ENCODE measurements around the gene SLC2A4.

The SLC2A4 gene

GRCh38 chr17:7290166-7290565, 8.6 kb downstream of the SLC2A4 start:
- H3F3A ChIP-seq (ENCODE audit: insufficient read depth), result no peaks in the 10 kb centered on the region
- H3K36me3 ChIP-seq (ENCODE audit: low read length), result no peaks in the 10 kb centered on the region
- no peak overlapping the region for H2AFZ ChIP-seq (ENCODE audit: low read depth, low read length, severe bottlenecking)
- TF ChIP-seq EZH2phosphoT487 (conservative IDR thresholded peaks at IDR 0.05; ENCODE audit: low read length) (no peak), CTCF (IDR thresholded peaks at IDR 0.05; ENCODE audit: insufficient read depth, low read length, poor library complexity, severe bottlenecking) (no peak)
- no peaks in the 10 kb centered on the region for H3K79me2 ChIP-seq (ENCODE audit: insufficient read depth, low read length)
- no peak overlapping the region for H3K4me2 ChIP-seq (ENCODE audit: low read depth, low read length, poor library complexity, severe bottlenecking)
- no peak overlapping the region for H3K4me3 ChIP-seq (ENCODE audit: insufficient read depth, low read length, poor library complexity, severe bottlenecking)
- H3K9me3 ChIP-seq (ENCODE audit: insufficient read depth, low read length), result no peaks in the 10 kb centered on the region
- H3K27me3 ChIP-seq (ENCODE audit: low read length), result no peaks in the 10 kb centered on the region
- no peaks in the 10 kb centered on the region for H4K20me1 ChIP-seq (ENCODE audit: low read depth, low read length)
- no peaks in the 10 kb centered on the region for H3K9me2 ChIP-seq (replicated peaks; ENCODE audit: insufficient read depth, low read length)
- H3K9ac ChIP-seq (ENCODE audit: low read length), result no peak overlapping the region
- no peak overlapping the region for H3K27ac ChIP-seq (ENCODE audit: low read depth, low read length)

- no peak for TF ChIP-seq CTCF (IDR thresholded peaks at IDR 0.05; ENCODE audit: insufficient read depth, low read length, poor library complexity, severe bottlenecking)
- Histone ChIP-seq H4K20me1 (ENCODE audit: low read depth, low read length) (no peaks in the 10 kb centered on the region), H3K9ac (ENCODE audit: low read length) (no peak overlapping the region), H2AFZ (ENCODE audit: low read depth, low read length, severe bottlenecking) (no peak overlapping the region), H3K79me2 (ENCODE audit: insufficient read depth, low read length) (no peaks in the 10 kb centered on the region), H3K27ac (ENCODE audit: low read depth, low read length) (no peak overlapping the region), H3K27me3 (ENCODE audit: low read length) (no peaks in the 10 kb centered on the region), H3K36me3 (ENCODE audit: low read length) (no peaks in the 10 kb centered on the region), H3K9me2 (replicated peaks; ENCODE audit: insufficient read depth, low read length) (no peaks in the 10 kb centered on the region), H3K9me3 (ENCODE audit: insufficient read depth, low read length) (no peaks in the 10 kb centered on the region), H3K4me2 (ENCODE audit: low read depth, low read length, poor library complexity, severe bottlenecking) (no peak overlapping the region), H3K4me3 (ENCODE audit: insufficient read depth, low read length, poor library complexity, severe bottlenecking) (no peak overlapping the region), H3F3A (ENCODE audit: insufficient read depth) (no peaks in the 10 kb centered on the region)
Observed at GRCh38 chr17:7290685-7291084, 9.2 kb downstream of the SLC2A4 start.

- TF ChIP-seq EZH2phosphoT487 (conservative IDR thresholded peaks at IDR 0.05; ENCODE audit: low read length), result no peak
- no peak for TF ChIP-seq CTCF (IDR thresholded peaks at IDR 0.05; ENCODE audit: insufficient read depth, low read length, poor library complexity, severe bottlenecking)
- H3K79me2 ChIP-seq (ENCODE audit: insufficient read depth, low read length), result no peaks in the 10 kb centered on the region
- H3K9me3 ChIP-seq (ENCODE audit: insufficient read depth, low read length), result no peaks in the 10 kb centered on the region
- no peak overlapping the region for H3K9ac ChIP-seq (ENCODE audit: low read length)
- no peak overlapping the region for H2AFZ ChIP-seq (ENCODE audit: low read depth, low read length, severe bottlenecking)
- H3F3A ChIP-seq (ENCODE audit: insufficient read depth), result no peaks in the 10 kb centered on the region
- no peaks in the 10 kb centered on the region for H3K27me3 ChIP-seq (ENCODE audit: low read length)
- no peak overlapping the region for H3K4me2 ChIP-seq (ENCODE audit: low read depth, low read length, poor library complexity, severe bottlenecking)
- no peaks in the 10 kb centered on the region for H3K9me2 ChIP-seq (replicated peaks; ENCODE audit: insufficient read depth, low read length)
- H3K27ac ChIP-seq (ENCODE audit: low read depth, low read length), result no peak overlapping the region
- H3K4me3 ChIP-seq (ENCODE audit: insufficient read depth, low read length, poor library complexity, severe bottlenecking), result no peak overlapping the region
- no peaks in the 10 kb centered on the region for H4K20me1 ChIP-seq (ENCODE audit: low read depth, low read length)
- no peaks in the 10 kb centered on the region for H3K36me3 ChIP-seq (ENCODE audit: low read length)
Observed at GRCh38 chr17:7292194-7292593, 10.7 kb downstream of the SLC2A4 start.

GRCh38 chr17:7292729-7293128, 11.2 kb downstream of the SLC2A4 start:
- H4K20me1 ChIP-seq (ENCODE audit: low read depth, low read length), result no peaks in the 10 kb centered on the region
- H3F3A ChIP-seq (ENCODE audit: insufficient read depth), result no peaks in the 10 kb centered on the region
- TF ChIP-seq EZH2phosphoT487 (conservative IDR thresholded peaks at IDR 0.05; ENCODE audit: low read length) (no peak), CTCF (IDR thresholded peaks at IDR 0.05; ENCODE audit: insufficient read depth, low read length, poor library complexity, severe bottlenecking) (no peak)
- no peak overlapping the region for H3K9ac ChIP-seq (ENCODE audit: low read length)
- H3K27me3 ChIP-seq (ENCODE audit: low read length), result no peaks in the 10 kb centered on the region
- H3K9me2 ChIP-seq (replicated peaks; ENCODE audit: insufficient read depth, low read length), result no peaks in the 10 kb centered on the region
- no peak overlapping the region for H2AFZ ChIP-seq (ENCODE audit: low read depth, low read length, severe bottlenecking)
- no peaks in the 10 kb centered on the region for H3K9me3 ChIP-seq (ENCODE audit: insufficient read depth, low read length)
- no peaks in the 10 kb centered on the region for H3K36me3 ChIP-seq (ENCODE audit: low read length)
- H3K79me2 ChIP-seq (ENCODE audit: insufficient read depth, low read length), result no peaks in the 10 kb centered on the region
- H3K4me2 ChIP-seq (ENCODE audit: low read depth, low read length, poor library complexity, severe bottlenecking), result no peak overlapping the region
- H3K4me3 ChIP-seq (ENCODE audit: insufficient read depth, low read length, poor library complexity, severe bottlenecking), result no peak overlapping the region
- no peak overlapping the region for H3K27ac ChIP-seq (ENCODE audit: low read depth, low read length)

Measured in SU-DHL-6 (cell line).